HG03045 (cell line): Measurements from ENCODE around the gene SLC17A9.

ENCODE experiments used
- ATAC-seq: cut with Tn5 transposase; IDR thresholded peaks from one replicate; pipeline ENCODE4 v1.9.1; 2021; ENCODE audit warnings: mild to moderate bottlenecking, moderate library complexity; ENCODE audit not compliant: unreplicated experiment

The SLC17A9 gene

DNA sequence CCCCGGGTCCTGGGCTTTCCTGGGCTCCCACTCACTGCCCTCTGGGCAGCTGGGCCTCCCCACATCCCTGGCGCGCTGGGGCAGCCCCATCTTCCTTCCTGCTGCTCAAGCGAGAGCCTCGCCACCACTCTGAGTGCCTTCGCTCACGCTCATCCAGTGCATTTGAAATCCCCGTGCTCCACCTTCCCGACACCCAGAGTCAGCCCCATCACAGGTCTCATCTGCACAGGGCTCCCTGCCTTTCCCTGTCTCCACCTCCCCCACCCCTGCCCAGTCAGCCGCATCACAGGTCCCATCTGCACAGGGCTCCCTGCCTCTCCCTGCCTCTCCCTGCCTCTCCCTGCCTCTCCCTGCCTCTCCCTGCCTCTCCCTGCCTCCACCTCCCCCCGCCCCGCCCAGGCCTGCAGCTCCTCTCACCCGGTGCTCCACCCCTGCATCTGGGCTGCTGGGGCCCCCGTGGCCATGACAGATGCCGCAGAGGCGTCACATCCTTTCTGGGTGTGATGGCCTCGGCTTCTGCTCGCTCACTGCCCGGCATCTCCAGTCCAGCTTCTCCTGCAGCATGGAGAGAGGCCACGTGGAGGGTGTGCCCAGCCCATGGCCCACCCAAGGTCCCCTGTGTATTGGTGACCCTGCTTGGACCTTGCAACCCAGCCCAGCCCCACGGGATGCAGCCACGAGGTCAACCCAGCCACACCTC, 63.3 kb downstream of the SLC17A9 start:
- no peak for ATAC-seq

GRCh38 chr20:63016514-63017075, 64.1 kb downstream of the SLC17A9 start:
- ATAC-seq = no peak

DNA sequence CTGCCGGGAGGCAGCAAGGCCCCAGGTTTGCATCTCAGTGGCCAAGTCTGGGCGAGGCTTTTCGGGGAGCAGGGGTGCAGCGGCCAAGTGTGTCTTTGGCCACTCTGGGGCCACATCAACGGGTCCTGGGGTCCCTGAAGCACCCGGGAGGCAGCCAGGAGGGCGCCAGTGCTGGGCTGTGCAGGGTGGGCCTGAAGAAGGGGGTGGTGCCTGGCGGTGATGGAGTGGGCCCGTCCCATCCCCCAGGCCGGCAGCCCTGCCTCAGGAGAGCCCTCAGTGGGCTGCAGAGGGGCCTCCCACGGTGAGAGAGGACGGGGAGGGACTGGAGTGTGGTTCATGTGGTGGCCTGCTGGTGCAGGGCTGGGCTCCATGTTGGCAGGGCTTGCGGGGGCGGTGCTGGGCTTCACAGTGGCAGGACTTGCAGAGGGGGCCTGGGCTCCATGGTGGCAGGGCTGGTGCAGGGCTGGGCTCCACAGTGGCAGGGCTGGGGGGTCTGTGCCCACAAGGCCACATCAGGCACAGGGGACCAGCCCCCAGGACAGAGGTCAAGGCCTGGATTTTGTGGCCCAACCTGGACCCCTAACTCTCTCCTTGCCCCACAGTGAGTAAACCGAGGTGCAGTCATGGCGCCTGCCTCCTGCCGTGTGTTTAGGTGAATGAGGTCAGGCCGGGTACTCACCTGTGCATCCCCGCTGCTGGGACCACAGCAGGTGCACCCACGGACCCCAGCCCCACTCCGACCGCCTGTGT, 64.7 kb downstream of the SLC17A9 start:
- no peak for ATAC-seq

DNA sequence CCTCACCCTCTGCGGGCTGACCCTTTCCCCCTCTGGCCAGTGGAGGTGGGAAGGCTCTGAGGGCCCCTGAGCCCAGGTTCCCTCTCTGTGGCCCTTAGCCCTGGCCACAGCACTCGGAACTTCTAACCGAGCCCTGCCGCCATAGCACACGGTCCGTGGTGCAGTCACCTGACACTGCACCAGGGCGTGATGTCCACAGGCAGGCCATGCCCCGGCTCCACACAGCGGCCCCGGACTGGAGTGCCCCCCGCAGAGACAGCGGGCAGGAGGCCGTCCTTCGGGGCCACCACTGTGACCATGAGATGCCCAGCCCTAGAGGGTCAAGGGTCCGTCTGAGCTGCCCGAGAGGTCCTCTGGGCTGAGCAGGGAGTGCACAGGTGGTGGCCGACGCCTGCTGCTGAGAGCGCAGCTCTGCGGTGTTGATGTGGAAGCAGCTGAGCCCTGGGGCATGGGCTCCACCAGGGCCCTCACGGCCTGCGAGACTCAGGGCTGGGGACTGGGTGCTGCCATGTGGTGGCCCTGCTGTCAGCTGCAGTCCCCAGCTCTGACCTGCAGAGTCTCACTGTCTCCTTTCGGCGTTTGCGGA, 65.4 kb downstream of the SLC17A9 start:
- no peak for ATAC-seq
